H9 (cell line): ENCODE results near the gene CTIF. TPM values are rescaled to one million over a fixed set of nuclear protein-coding genes. Genes with fewer than 3 reads are reported as not detected.

Experiments
- DNase-seq: peaks from one replicate; pipeline ENCODE4 v3.0.0-alpha.2; 2017
- H2AFZ ChIP-seq: one replicate; pipeline ENCODE4 v1.6.1; 2013; ENCODE audit warnings: mild to moderate bottlenecking, low read length, control low read depth, moderate library complexity
- H2AK5ac ChIP-seq: 2 replicates; pipeline ENCODE4 v1.6.1; 2013; ENCODE audit warnings: low read length, control low read depth, mixed read lengths; ENCODE audit not compliant: insufficient read length
- H2BK120ac ChIP-seq: one replicate; pipeline ENCODE4 v1.6.1; 2013; ENCODE audit warnings: low read depth, mild to moderate bottlenecking, low read length, control low read depth, inconsistent platforms; ENCODE audit not compliant: poor library complexity, severe bottlenecking
- H2BK12ac ChIP-seq: 2 replicates; pipeline ENCODE4 v1.6.1; 2013; ENCODE audit warnings: low read length, control low read depth, mixed read lengths, low read depth; ENCODE audit not compliant: insufficient read length
- H2BK15ac ChIP-seq: 2 replicates; pipeline ENCODE4 v1.6.1; 2013; ENCODE audit warnings: low read depth, low read length, control low read depth
- H2BK20ac ChIP-seq: one replicate; pipeline ENCODE4 v1.6.1; 2013; ENCODE audit warnings: low read depth, mild to moderate bottlenecking, low read length, control low read depth, inconsistent platforms; ENCODE audit not compliant: poor library complexity, severe bottlenecking
- H2BK5ac ChIP-seq: 2 replicates; pipeline ENCODE4 v1.6.1; 2013; ENCODE audit warnings: low read length, control low read depth, mixed read lengths; ENCODE audit not compliant: insufficient read length
- H3K14ac ChIP-seq: 2 replicates; pipeline ENCODE4 v1.6.1; 2013; ENCODE audit warnings: low read length, control low read depth; ENCODE audit not compliant: insufficient read depth
- H3K18ac ChIP-seq: 2 replicates; pipeline ENCODE4 v1.6.1; 2013; ENCODE audit warnings: low read depth, mild to moderate bottlenecking, mixed read lengths, low read length, control low read depth; ENCODE audit not compliant: insufficient read length
- H3K23ac ChIP-seq: 2 replicates; pipeline ENCODE4 v1.6.1; 2013; ENCODE audit warnings: low read length, control low read depth, mixed read lengths, low read depth; ENCODE audit not compliant: insufficient read length
- H3K23me2 ChIP-seq: 2 replicates; pipeline ENCODE4 v1.6.1; 2013; ENCODE audit warnings: low read depth, mild to moderate bottlenecking, mixed read lengths, low read length, control low read depth; ENCODE audit not compliant: insufficient read length, poor library complexity, severe bottlenecking
- H3K27ac ChIP-seq: 2 replicates; pipeline ENCODE4 v1.5.1; 2013; ENCODE audit warnings: low read length, control low read depth, mixed read lengths, low read depth; ENCODE audit not compliant: insufficient read length
- H3K27me3 ChIP-seq: 2 replicates; pipeline ENCODE4 v1.6.1; 2013; ENCODE audit warnings: low read length, control low read depth, inconsistent platforms; ENCODE audit not compliant: insufficient read depth
- H3K4ac ChIP-seq: 2 replicates; pipeline ENCODE4 v1.6.1; 2013; ENCODE audit warnings: low read depth, mild to moderate bottlenecking, control low read depth, inconsistent platforms, low read length, moderate library complexity
- H3K4me1 ChIP-seq: 2 replicates; pipeline ENCODE4 v1.6.1; 2013; ENCODE audit warnings: low read length, control low read depth, inconsistent platforms; ENCODE audit not compliant: insufficient read depth
- H3K4me2 ChIP-seq: 2 replicates; pipeline ENCODE4 v1.6.1; 2013; ENCODE audit warnings: low read length, control low read depth, mixed read lengths; ENCODE audit not compliant: insufficient read length, insufficient read depth
- H3K56ac ChIP-seq: 2 replicates; pipeline ENCODE4 v1.6.1; 2013; ENCODE audit warnings: low read depth, mild to moderate bottlenecking, mixed read lengths, low read length, control low read depth; ENCODE audit not compliant: insufficient read length
- H3K79me1 ChIP-seq: 2 replicates; pipeline ENCODE4 v1.6.1; 2013; ENCODE audit warnings: low read depth, mild to moderate bottlenecking, moderate library complexity, low read length, control low read depth, inconsistent platforms; ENCODE audit not compliant: insufficient read depth, poor library complexity, severe bottlenecking
- H3K79me2 ChIP-seq: 2 replicates; pipeline ENCODE4 v1.6.1; 2013; ENCODE audit warnings: low read length, control low read depth, inconsistent platforms; ENCODE audit not compliant: insufficient read depth
- H3K9ac ChIP-seq: 2 replicates; pipeline ENCODE4 v1.6.1; 2013; ENCODE audit warnings: low read length, control low read depth, mixed read lengths; ENCODE audit not compliant: insufficient read length; ENCODE audit errors: extremely low read depth
- H3K9me3 ChIP-seq: one replicate; pipeline ENCODE4 v1.6.1; 2013; ENCODE audit warnings: low read depth, low read length, inconsistent platforms; ENCODE audit not compliant: control insufficient read depth
- H3T11ph ChIP-seq: one replicate; pipeline ENCODE4 v1.6.1; 2013; ENCODE audit warnings: mild to moderate bottlenecking, low read length, control low read depth, inconsistent platforms
- H4K20me1 ChIP-seq: one replicate; pipeline ENCODE4 v1.6.1; 2013; ENCODE audit not compliant: control insufficient read depth, insufficient read length, insufficient read depth
- H4K5ac ChIP-seq: 2 replicates; pipeline ENCODE4 v1.6.1; 2013; ENCODE audit warnings: low read depth, mild to moderate bottlenecking, mixed read lengths, low read length, control low read depth; ENCODE audit not compliant: insufficient read length
- H4K8ac ChIP-seq: replicated peaks from 2 replicates; pipeline ENCODE4 v1.6.1; 2013; ENCODE audit warnings: low read length, control low read depth, mixed read lengths, low read depth; ENCODE audit not compliant: insufficient read length
- H4K91ac ChIP-seq: 2 replicates; pipeline ENCODE4 v1.6.1; 2013; ENCODE audit warnings: low read depth, mild to moderate bottlenecking, moderate library complexity, mixed read lengths, low read length, control low read depth; ENCODE audit not compliant: insufficient read length
- H3K27ac Mint-ChIP-seq, 3 experiments: 2 replicates in 2 of 3; 3 replicates in 1 of 3; pipeline ENCODE4 v1.8.0; 2020 to 2021; ENCODE audit warnings: mixed read lengths in 3 of 3, mild to moderate bottlenecking in 1 of 3, moderate library complexity in 1 of 3
- H3K27me3 Mint-ChIP-seq: 2 replicates; pipeline ENCODE4 v1.8.0; 2021; ENCODE audit warnings: low read depth, mild to moderate bottlenecking, moderate library complexity, mixed read lengths
- H3K36me3 Mint-ChIP-seq, 3 experiments: 2 replicates in 2 of 3; 3 replicates in 1 of 3; pipeline ENCODE4 v1.8.0; 2020 to 2021; ENCODE audit warnings: low read depth in 3 of 3, mixed read lengths in 3 of 3; ENCODE audit not compliant: insufficient read depth in 1 of 3
- H3K4me1 Mint-ChIP-seq, 2 experiments: 2 replicates each; pipeline ENCODE4 v1.8.0; 2020; ENCODE audit warnings: mixed read lengths in 2 of 2
- H3K4me3 Mint-ChIP-seq, 2 experiments: 2 replicates in 1 of 2; 3 replicates in 1 of 2; pipeline ENCODE4 v1.8.0; 2020 to 2021; ENCODE audit warnings: mild to moderate bottlenecking in 2 of 2, mixed read lengths in 2 of 2, moderate library complexity in 1 of 2
- H3K9me3 Mint-ChIP-seq, 2 experiments: 2 replicates in 1 of 2; 3 replicates in 1 of 2; pipeline ENCODE4 v1.8.0; 2020; ENCODE audit warnings: mild to moderate bottlenecking in 2 of 2, mixed read lengths in 2 of 2, moderate library complexity in 1 of 2
- CTCF ChIP-seq: fragments of 200-600 bp; sonication (generic); conservative IDR thresholded peaks from 3 replicates; pipeline ENCODE4 v1.8.0; 2021; ENCODE audit warnings: antibody characterized with exemption, mild to moderate bottlenecking
- WGBS: extraction: QIAGEN DNeasy Blood & Tissue Kit; methylation state at CpG from one replicate; pipeline ENCODE4 v1.1.7; 2013; ENCODE audit warnings: missing lambda C conversion rate, low lambda C conversion rate, mixed read lengths; ENCODE audit not compliant: insufficient read length; ENCODE audit errors: extremely low coverage; 5-methylcytosine and 5-hydroxymethylcytosine counted together
- total RNA-seq: library from RNA; stranded (reverse); gene quantifications from 2 replicates; pipeline ENCODE4 v1.2.1, GENCODE V29; 2021

Gene CTIF
- total RNA-seq, 1 experiment from 2014 or later, result 15.8 TPM

GRCh38 chr18:48728204-48728833, 189.5 kb downstream of the CTIF start:
- Mint-ChIP-seq H3K4me1 (peaks cover 10 to 13% of the 10 kb centered on the region in 2 experiments), H3K4me3 (no peak overlapping the region), H3K27ac (no peak overlapping the region), H3K9me3 (no peaks in the 10 kb centered on the region), H3K27me3 (no peaks in the 10 kb centered on the region), H3K36me3 (no peaks in the 10 kb centered on the region; a peak in 1 of 7 replicates)
- no peak for TF ChIP-seq CTCF
- no peak overlapping the region for H2BK15ac ChIP-seq
- no peak overlapping the region for H3T11ph ChIP-seq
- no CpG with 5 or more reads among the region's 6 CpGs for WGBS
- no peak overlapping the region for H4K8ac ChIP-seq
- H3K14ac ChIP-seq, result no peak overlapping the region
- H3K4me2 ChIP-seq, result no peak overlapping the region
- H2BK5ac ChIP-seq, result no peak overlapping the region
- H2AFZ ChIP-seq, result no peak overlapping the region
- H3K4ac ChIP-seq, result no peak overlapping the region
- H2BK120ac ChIP-seq, result no peak overlapping the region
- no peak overlapping the region for H2AK5ac ChIP-seq
- H3K9me3 ChIP-seq, result no peaks in the 10 kb centered on the region
- no peaks in the 10 kb centered on the region for H3K79me1 ChIP-seq
- no peak overlapping the region for H3K23ac ChIP-seq
- no peak overlapping the region for H4K91ac ChIP-seq
- no peaks in the 10 kb centered on the region for H4K20me1 ChIP-seq
- H3K27me3 ChIP-seq, result no peaks in the 10 kb centered on the region
- DNase-seq, result no peak
- no peak overlapping the region for H3K18ac ChIP-seq
- H3K4me1 ChIP-seq, result no peaks in the 10 kb centered on the region
- no peak overlapping the region for H3K9ac ChIP-seq
- no peak overlapping the region for H3K56ac ChIP-seq
- H3K23me2 ChIP-seq, result no peaks in the 10 kb centered on the region
- H4K5ac ChIP-seq, result no peak overlapping the region
- H2BK20ac ChIP-seq, result no peak overlapping the region
- H3K79me2 ChIP-seq, result no peaks in the 10 kb centered on the region
- H2BK12ac ChIP-seq, result no peak overlapping the region
- no peak overlapping the region for H3K27ac ChIP-seq
